WTC11 (cell line): ENCODE measurements around the gene CLDN7.

ENCODE experiments used
- ATF3 ChIP-seq: sonication (generic); formaldehyde crosslinking; conservative IDR thresholded peaks from 2 replicates; pipeline ENCODE4 v1.8.1; 2022; ENCODE audit warnings: mild to moderate bottlenecking, missing genetic modification reagents
- CTCF ChIP-seq: fragments of 200-600 bp; IDR thresholded peaks from 2 replicates; pipeline ENCODE4 v1.8.0; 2022; ENCODE audit warnings: antibody characterized with exemption
- ELF4 ChIP-seq: sonication (generic); formaldehyde crosslinking; IDR thresholded peaks from 2 replicates; pipeline ENCODE4 v1.8.1; 2022; ENCODE audit warnings: low read depth, mild to moderate bottlenecking, moderate library complexity, missing genetic modification reagents
- ESRRA ChIP-seq: sonication (generic); formaldehyde crosslinking; IDR thresholded peaks from 2 replicates; pipeline ENCODE4 v1.8.1; 2022; ENCODE audit warnings: mild to moderate bottlenecking, missing genetic modification reagents, borderline replicate concordance
- ETV6 ChIP-seq: sonication (generic); formaldehyde crosslinking; IDR thresholded peaks from 2 replicates; pipeline ENCODE4 v1.8.1; 2022; ENCODE audit warnings: mild to moderate bottlenecking, missing genetic modification reagents
- FOXP4 ChIP-seq: sonication (generic); formaldehyde crosslinking; IDR thresholded peaks from 2 replicates; pipeline ENCODE4 v1.8.0; 2022; ENCODE audit warnings: mild to moderate bottlenecking, missing genetic modification reagents
- KAT7 ChIP-seq: sonication (generic); formaldehyde crosslinking; IDR thresholded peaks from 2 replicates; pipeline ENCODE4 v1.8.1; 2023; ENCODE audit warnings: missing genetic modification reagents, mild to moderate bottlenecking, borderline replicate concordance
- PRDM15 ChIP-seq: sonication (generic); formaldehyde crosslinking; IDR thresholded peaks from 2 replicates; pipeline ENCODE4 v1.8.0; 2022; ENCODE audit warnings: missing genetic modification reagents
- TEAD1 ChIP-seq: sonication (generic); formaldehyde crosslinking; IDR thresholded peaks from 2 replicates; pipeline ENCODE4 v1.8.0; 2022; ENCODE audit warnings: mild to moderate bottlenecking, missing genetic modification reagents
- USF2 ChIP-seq: sonication (generic); formaldehyde crosslinking; IDR thresholded peaks from 2 replicates; pipeline ENCODE4 v1.8.1; 2023; ENCODE audit warnings: mild to moderate bottlenecking, missing genetic modification reagents, moderate library complexity
- ZNF317 ChIP-seq: sonication (generic); formaldehyde crosslinking; IDR thresholded peaks from 2 replicates; pipeline ENCODE4 v1.8.1; 2023; ENCODE audit warnings: low read depth, mild to moderate bottlenecking, moderate library complexity, missing genetic modification reagents, borderline replicate concordance
- ZNF416 ChIP-seq: fragments of 250-450 bp; sonication (Bioruptor Pico); IDR thresholded peaks from 2 replicates; pipeline ENCODE4 v1.9.0; 2021; ENCODE audit warnings: mild to moderate bottlenecking, inconsistent platforms

- TF ChIP-seq CTCF (no peak), PRDM15 (CRISPR knock-in tag) (no peak), USF2 (CRISPR knock-in tag) (no peak), ZNF317 (CRISPR knock-in tag) (no peak), ATF3 (CRISPR knock-in tag) (no peak), KAT7 (CRISPR knock-in tag) (no peak), ESRRA (no peak), ELF4 (CRISPR knock-in tag) (no peak), TEAD1 (CRISPR knock-in tag) (no peak), ETV6 (no peak), FOXP4 (no peak), ZNF416 (CRISPR knock-in tag) (no peak)
These were observed 44.1 kb downstream of the CLDN7 start for GRCh38 chr17:7218166-7218565.
